A549 (cell line): ENCODE data around the gene NXT1.

Source experiments
- HDAC2 ChIP-seq: fragments of 200-600 bp; sonication (generic); IDR thresholded peaks from 2 replicates; pipeline ENCODE4 v1.6.1; 2016
- JUN ChIP-seq, 2 experiments: fragments of >200 bp; sonication (Bioruptor Twin); formaldehyde crosslinking; IDR thresholded peaks; 2 replicates in 1 of 2; 3 replicates in 1 of 2; pipeline ENCODE4 v1.6.1; 2016 to 2017
- KDM5A ChIP-seq: fragments of 200-600 bp; sonication (generic); IDR thresholded peaks from 2 replicates; pipeline ENCODE4 v1.6.1; 2016; ENCODE audit warnings: antibody characterized with exemption, mild to moderate bottlenecking
- RARB ChIP-seq: fragments of 250-450 bp; sonication (Bioruptor Pico); IDR thresholded peaks from 2 replicates; pipeline ENCODE4 v1.8.0; 2021; ENCODE audit warnings: mild to moderate bottlenecking, moderate library complexity
- TF ChIP-seq, protein P1 (sequence below): fragments of 150-350 bp; IDR thresholded peaks from 2 replicates; pipeline ENCODE4 v1.6.1; 2014; ENCODE audit warnings: low read depth, mild to moderate bottlenecking, low read length
- TF ChIP-seq, protein P2 (sequence below): IDR thresholded peaks from 2 replicates; pipeline ENCODE4 v1.6.1; 2012

- TF ChIP-seq HDAC2 = no peak
- TF ChIP-seq KDM5A = no peak
- TF ChIP-seq, protein P1, sequence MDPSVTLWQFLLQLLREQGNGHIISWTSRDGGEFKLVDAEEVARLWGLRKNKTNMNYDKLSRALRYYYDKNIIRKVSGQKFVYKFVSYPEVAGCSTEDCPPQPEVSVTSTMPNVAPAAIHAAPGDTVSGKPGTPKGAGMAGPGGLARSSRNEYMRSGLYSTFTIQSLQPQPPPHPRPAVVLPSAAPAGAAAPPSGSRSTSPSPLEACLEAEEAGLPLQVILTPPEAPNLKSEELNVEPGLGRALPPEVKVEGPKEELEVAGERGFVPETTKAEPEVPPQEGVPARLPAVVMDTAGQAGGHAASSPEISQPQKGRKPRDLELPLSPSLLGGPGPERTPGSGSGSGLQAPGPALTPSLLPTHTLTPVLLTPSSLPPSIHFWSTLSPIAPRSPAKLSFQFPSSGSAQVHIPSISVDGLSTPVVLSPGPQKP = no peak
- TF ChIP-seq, protein P2, sequence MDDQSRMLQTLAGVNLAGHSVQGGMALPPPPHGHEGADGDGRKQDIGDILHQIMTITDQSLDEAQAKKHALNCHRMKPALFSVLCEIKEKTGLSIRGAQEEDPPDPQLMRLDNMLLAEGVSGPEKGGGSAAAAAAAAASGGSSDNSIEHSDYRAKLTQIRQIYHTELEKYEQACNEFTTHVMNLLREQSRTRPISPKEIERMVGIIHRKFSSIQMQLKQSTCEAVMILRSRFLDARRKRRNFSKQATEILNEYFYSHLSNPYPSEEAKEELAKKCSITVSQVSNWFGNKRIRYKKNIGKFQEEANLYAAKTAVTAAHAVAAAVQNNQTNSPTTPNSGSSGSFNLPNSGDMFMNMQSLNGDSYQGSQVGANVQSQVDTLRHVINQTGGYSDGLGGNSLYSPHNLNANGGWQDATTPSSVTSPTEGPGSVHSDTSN = no peak
- TF ChIP-seq JUN (IDR thresholded peaks at IDR 0.05) = no peak
- TF ChIP-seq RARB (CRISPR knock-in tag) = no peak
These were observed 8.5 kb downstream of the NXT1 start for GRCh38 chr20:23358923-23359593.
